Measurements from ENCODE around the gene DYNC2I2. TPM values are rescaled to one million over a fixed set of nuclear protein-coding genes. Genes with fewer than 3 reads are reported as not detected.

The DYNC2I2 gene
- total RNA-seq: 58.0 and 60.2 TPM in 2 replicates

GRCh38 chr9:128656416-128657343, at the start of gene DYNC2I2:
Gene DYNC2I2, minus strand, starts transcription at chr9:128656847. Its CDS starts 121 bp downstream, at chr9:128656726.
- TF ChIP-seq CTCF (IDR thresholded peaks at IDR 0.05): no peak
- Mint-ChIP-seq H3K36me3 (ENCODE audit: low read depth) (peaks cover 4% of the 10 kb centered on the region), H3K4me3 (peak within 1 kb of the TSS; percentile 92), H3K27me3 (no peaks in the 10 kb centered on the region), H3K4me1 (peaks cover 18% of the 10 kb centered on the region), H3K9me3 (no peaks in the 10 kb centered on the region), H3K27ac (peak within 1 kb of the TSS; percentile 99)
- intact Hi-C loops (cut with micrococcal nuclease): loop anchor here (1.0 to 5.0 kb wide), 9 partner anchors 13 to 334 kb away; partner anchors contain the start of genes COQ4, KYAT1, LRRC8A and PKN3
- ChIA-PET POLR2A (interaction anchor here (0.5 to 2.3 kb wide), 16 partner anchors 13 to 439 kb away, joined by 3 to 16 read pairs (median 6); partner anchors contain the start of genes ENDOG, SET and ZDHHC12), CTCF (no interaction called here)
- ATAC-seq (ENCODE audit: low read depth) (peak; percentile 73), DNase-seq (peak; percentile 80)

- Mint-ChIP-seq H3K36me3 (ENCODE audit: low read depth) (no peaks in the 10 kb centered on the region), H3K27me3 (no peaks in the 10 kb centered on the region), H3K9me3 (no peaks in the 10 kb centered on the region), H3K4me3 (no peak overlapping the region), H3K27ac (no peak overlapping the region), H3K4me1 (peaks cover 13% of the 10 kb centered on the region)
- ChIA-PET POLR2A (interaction anchor here (0.5 to 1.5 kb wide), 3 partner anchors 18 to 798 kb away, joined by 3 to 5 read pairs (median 4); partner anchors contain the start of gene ZDHHC12), CTCF (no interaction called here)
- ATAC-seq (ENCODE audit: low read depth): no peak
- intact Hi-C loops (cut with micrococcal nuclease): loop anchor here (10.0 kb wide), 1 partner anchor 239 kb away; the partner anchor contains the start of genes DOLK and NUP188
- no peak for TF ChIP-seq CTCF (IDR thresholded peaks at IDR 0.05)
- DNase-seq: no peak
These were observed 49.4 kb upstream of the DYNC2I2 start for GRCh38 chr9:128706045-128706444.

GRCh38 chr9:128705051-128705965, 48.7 kb upstream of the DYNC2I2 start:
- DNase-seq (no peak), ATAC-seq (ENCODE audit: low read depth) (no peak)
- Mint-ChIP-seq H3K4me3 (no peak overlapping the region), H3K4me1 (peaks cover 13% of the 10 kb centered on the region), H3K27ac (no peak overlapping the region), H3K9me3 (no peaks in the 10 kb centered on the region), H3K36me3 (ENCODE audit: low read depth) (no peaks in the 10 kb centered on the region), H3K27me3 (no peaks in the 10 kb centered on the region)
- POLR2A ChIA-PET: interaction anchor here (0.9 to 1.2 kb wide), 2 partner anchors 17 to 19 kb away, joined by 3 read pairs; partner anchors contain the start of gene ZDHHC12
- intact Hi-C loops (cut with micrococcal nuclease): loop anchor here (10.0 kb wide), 1 partner anchor 239 kb away; the partner anchor contains the start of genes DOLK and NUP188
- TF ChIP-seq CTCF (IDR thresholded peaks at IDR 0.05): no peak
- CTCF ChIA-PET: no interaction called here

GRCh38 chr9:128704356-128704670, 47.7 kb upstream of the DYNC2I2 start:
- intact Hi-C loops (cut with micrococcal nuclease): loop anchor here (5.0 to 10.0 kb wide), 2 partner anchors 113 to 240 kb away; partner anchors contain the start of genes DOLK, ENDOG and NUP188
- H3K27me3 Mint-ChIP-seq: no peaks in the 10 kb centered on the region
- peaks cover 13% of the 10 kb centered on the region for H3K4me1 Mint-ChIP-seq
- DNase-seq: no peak
- no peak for ATAC-seq (ENCODE audit: low read depth)
- no peak for TF ChIP-seq CTCF (IDR thresholded peaks at IDR 0.05)
- ChIA-PET POLR2A (interaction anchor here (0.9 to 1.2 kb wide), 4 partner anchors 18 to 20 kb away, joined by 3 to 4 read pairs (median 4); partner anchors contain the start of gene ZDHHC12), CTCF (interaction anchor here (0.9 to 1.0 kb wide), 2 partner anchors 10 to 20 kb away, joined by 3 read pairs; no protein-coding TSS in a partner anchor)
- no peak overlapping the region for H3K27ac Mint-ChIP-seq
- peak overlapping the region; percentile 52 for H3K4me3 Mint-ChIP-seq
- no peaks in the 10 kb centered on the region for H3K9me3 Mint-ChIP-seq
- H3K36me3 Mint-ChIP-seq (ENCODE audit: low read depth): no peaks in the 10 kb centered on the region

All from activated B cell treated with CpG ODN at 0.5 μM for 24 hours (primary cell).